Karpas-422 (cell line): Measurements from ENCODE around the gene PEX10. TPM values are rescaled to one million over a fixed set of nuclear protein-coding genes. Genes with fewer than 3 reads are reported as not detected.

ENCODE experiments used
- DNase-seq: peaks from one replicate; pipeline ENCODE4 v3.0.0-alpha.2; 2015
- H2AFZ ChIP-seq: fragments of 200-600 bp; sonication (generic); 2 replicates; pipeline ENCODE4 v1.6.1; 2014; ENCODE audit warnings: antibody characterized with exemption, low read length, mixed read lengths
- H3K27ac ChIP-seq: fragments of 200-600 bp; sonication (generic); 2 replicates; pipeline ENCODE4 v1.5.1; 2014; ENCODE audit warnings: mild to moderate bottlenecking, low read length, moderate library complexity
- H3K27me3 ChIP-seq: fragments of 200-600 bp; sonication (generic); 2 replicates; pipeline ENCODE4 v1.6.1; 2014; ENCODE audit warnings: low read length, mixed read lengths
- H3K36me3 ChIP-seq: fragments of 200-600 bp; sonication (generic); 2 replicates; pipeline ENCODE4 v1.6.1; 2014; ENCODE audit warnings: low read length, mixed read lengths; ENCODE audit not compliant: insufficient read depth
- H3K4me1 ChIP-seq: fragments of 200-600 bp; sonication (generic); 2 replicates; pipeline ENCODE4 v1.6.1; 2014; ENCODE audit warnings: mild to moderate bottlenecking, low read length, mixed read lengths
- H3K4me2 ChIP-seq: fragments of 200-600 bp; sonication (generic); 2 replicates; pipeline ENCODE4 v1.6.1; 2014; ENCODE audit warnings: low read length, low read depth, mild to moderate bottlenecking; ENCODE audit not compliant: poor library complexity, severe bottlenecking
- H3K4me3 ChIP-seq: fragments of 200-600 bp; sonication (generic); 2 replicates; pipeline ENCODE4 v1.5.1; 2014; ENCODE audit warnings: mild to moderate bottlenecking, antibody characterized with exemption, low read length, mixed read lengths
- H3K79me2 ChIP-seq: fragments of 200-600 bp; sonication (generic); 2 replicates; pipeline ENCODE4 v1.6.1; 2014; ENCODE audit warnings: mild to moderate bottlenecking, low read length, mixed read lengths
- H3K9ac ChIP-seq: fragments of 200-600 bp; sonication (generic); 2 replicates; pipeline ENCODE4 v1.6.0; 2014; ENCODE audit warnings: low read length
- H3K9me2 ChIP-seq: fragments of 200-600 bp; sonication (generic), shearing (Covaris generic); replicated peaks from 2 replicates; pipeline ENCODE4 v1.6.0; 2014; ENCODE audit warnings: mild to moderate bottlenecking, low read length, moderate library complexity; ENCODE audit not compliant: insufficient read depth
- H3K9me3 ChIP-seq: fragments of 300-700, 200-600 bp; sonication (generic); 2 replicates; pipeline ENCODE4 v1.6.1; 2014; ENCODE audit warnings: low read length, mixed read lengths
- H4K20me1 ChIP-seq: fragments of 200-600 bp; sonication (generic); 2 replicates; pipeline ENCODE4 v1.6.1; 2014; ENCODE audit warnings: mild to moderate bottlenecking, antibody characterized with exemption, low read length, low read depth; ENCODE audit not compliant: insufficient read depth
- total RNA-seq: library from RNA; depleted of rRNA; stranded (reverse); fragments of >200 nt; shearing (Covaris generic); gene quantifications from 2 replicates; pipeline ENCODE4 v1.2.3, GENCODE V29; 2014; ENCODE audit warnings: low replicate concordance

The PEX10 gene
- total RNA-seq, 1 experiment from 2014 or later = 21.4 TPM

DNA sequence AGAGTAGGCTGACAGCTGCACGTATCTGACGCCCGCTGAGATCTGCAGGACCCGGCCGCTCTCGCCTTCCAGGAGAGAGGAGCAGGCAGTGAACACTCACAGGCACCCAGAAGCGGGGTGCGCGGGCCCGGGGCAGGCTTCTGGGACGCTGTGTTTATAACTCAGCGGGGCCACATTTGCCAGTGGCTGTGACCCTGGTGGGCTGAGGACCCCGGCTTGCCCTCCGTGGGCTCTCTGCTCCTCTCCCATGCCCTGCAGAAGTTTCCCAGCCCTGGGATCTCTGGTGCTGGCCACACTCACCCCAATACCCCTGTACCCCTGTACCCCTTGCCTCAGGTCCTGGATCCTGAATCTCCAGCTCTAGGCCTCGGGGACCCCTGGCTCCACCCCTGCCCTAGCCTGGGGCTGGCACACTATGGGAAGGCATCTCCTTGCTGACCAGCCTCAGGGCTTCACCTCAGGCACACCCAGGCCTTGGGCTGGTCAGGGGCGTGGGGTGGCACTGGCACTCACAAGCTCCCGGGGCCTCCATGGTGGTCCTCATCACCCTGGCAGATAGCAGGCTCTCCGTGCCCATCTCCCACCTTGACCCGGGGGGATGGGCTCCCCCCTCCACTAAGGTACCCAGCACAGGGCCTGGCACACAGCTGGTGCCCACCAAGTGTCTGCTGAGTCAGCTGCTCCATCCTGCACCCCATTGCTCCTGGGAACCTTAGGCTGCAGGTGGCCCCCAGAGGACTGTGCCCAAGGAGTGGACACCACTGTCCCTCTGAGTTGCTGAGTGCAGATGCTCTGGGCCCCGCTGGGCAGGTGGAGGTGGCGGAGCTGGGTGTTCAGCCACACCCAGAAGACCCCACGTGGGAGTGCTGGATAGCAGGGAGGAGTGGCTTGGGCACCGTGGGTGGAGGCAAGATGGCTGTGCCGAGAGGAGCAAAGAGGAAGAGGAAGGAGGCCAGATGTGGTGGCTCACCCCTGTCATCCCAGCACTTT, 53.4 kb downstream of the PEX10 start:
- Histone ChIP-seq H3K4me2 (no peak overlapping the region), H3K4me1 (no peaks in the 10 kb centered on the region), H2AFZ (no peak overlapping the region), H3K9me2 (no peaks in the 10 kb centered on the region), H3K36me3 (no peaks in the 10 kb centered on the region), H3K9me3 (no peaks in the 10 kb centered on the region), H3K4me3 (no peak overlapping the region), H3K9ac (no peak overlapping the region), H3K79me2 (no peaks in the 10 kb centered on the region), H3K27ac (no peak overlapping the region), H3K27me3 (no peaks in the 10 kb centered on the region), H4K20me1 (no peaks in the 10 kb centered on the region)
- DNase-seq = no peak

DNA sequence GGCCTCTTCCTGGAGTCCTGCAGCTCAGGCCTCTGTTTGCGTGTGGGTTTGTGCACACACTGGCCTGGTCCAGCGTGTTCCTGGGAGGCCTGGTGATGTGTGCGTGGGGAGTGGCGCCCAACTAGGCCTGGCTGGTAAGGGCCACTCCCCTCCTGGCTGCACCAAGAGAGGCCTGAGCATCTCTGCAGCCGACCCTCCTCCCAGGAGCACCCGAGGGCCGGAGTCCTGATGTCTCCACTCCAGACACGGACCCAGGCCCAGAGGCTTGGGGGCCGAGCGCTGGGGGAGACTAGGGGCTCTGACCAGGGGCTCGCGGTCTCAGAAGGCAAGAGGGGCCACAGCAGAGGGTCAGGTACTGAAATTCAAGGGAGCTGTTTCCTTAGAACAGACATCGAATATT, 54.3 kb downstream of the PEX10 start:
- Histone ChIP-seq H3K27ac (no peak overlapping the region), H3K4me3 (no peak overlapping the region), H3K4me2 (no peak overlapping the region), H3K27me3 (no peaks in the 10 kb centered on the region), H3K9me2 (no peaks in the 10 kb centered on the region), H3K36me3 (no peaks in the 10 kb centered on the region), H3K79me2 (no peaks in the 10 kb centered on the region), H4K20me1 (no peaks in the 10 kb centered on the region), H3K9me3 (no peaks in the 10 kb centered on the region), H3K4me1 (no peaks in the 10 kb centered on the region), H3K9ac (no peak overlapping the region), H2AFZ (no peak overlapping the region)
- no peak for DNase-seq

DNA sequence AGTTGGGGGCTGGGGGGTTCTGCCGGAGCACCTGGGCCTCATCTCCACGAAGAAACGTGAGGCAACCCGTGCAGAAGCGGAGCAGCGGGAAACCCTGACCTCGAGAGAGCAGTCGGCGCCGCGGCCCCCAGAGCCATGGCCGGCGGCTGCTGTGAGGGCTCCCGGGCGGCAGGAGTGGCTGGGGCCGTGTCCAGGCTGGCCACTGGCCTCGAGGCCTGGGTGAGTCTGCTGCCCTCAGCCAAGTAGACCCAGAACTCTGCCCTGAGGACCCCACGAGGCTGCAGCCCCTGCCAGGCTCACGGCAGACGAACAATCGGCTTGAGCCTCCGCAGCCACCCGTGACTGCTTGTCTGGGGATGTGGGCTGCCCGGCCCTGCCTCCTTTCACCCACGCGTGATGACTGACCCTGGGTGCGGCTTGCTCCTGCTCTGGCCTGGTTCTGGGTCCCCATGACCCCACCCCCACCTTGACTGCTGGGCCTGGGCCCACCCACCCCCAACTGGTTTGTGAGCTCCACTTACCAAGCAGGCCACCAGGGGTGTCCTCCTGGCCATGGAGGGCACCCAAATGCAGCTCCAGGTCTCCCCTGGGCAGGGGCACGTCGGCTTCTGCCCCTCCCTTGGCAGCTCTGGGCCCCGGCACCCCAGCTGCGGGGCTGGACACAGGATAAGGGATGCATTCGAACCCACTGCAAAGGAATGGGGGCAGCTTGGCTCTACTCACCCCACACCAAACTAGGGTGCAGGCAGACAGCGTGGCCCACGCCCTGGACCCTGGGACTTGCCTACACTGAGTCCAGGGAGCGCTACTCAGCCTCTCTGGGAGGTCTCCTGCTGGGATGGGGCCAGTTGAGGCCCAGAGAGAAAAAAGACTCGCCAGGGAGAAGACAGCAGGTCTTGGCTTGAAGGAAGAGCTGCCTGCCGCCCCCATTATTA, 55.2 kb downstream of the PEX10 start:
- H3K27me3 ChIP-seq = no peaks in the 10 kb centered on the region
- no peaks in the 10 kb centered on the region for H3K9me2 ChIP-seq
- H4K20me1 ChIP-seq = no peaks in the 10 kb centered on the region
- H3K27ac ChIP-seq = no peak overlapping the region
- H3K9me3 ChIP-seq = no peaks in the 10 kb centered on the region
- no peak overlapping the region for H2AFZ ChIP-seq
- H3K4me2 ChIP-seq = no peak overlapping the region
- H3K4me1 ChIP-seq = no peaks in the 10 kb centered on the region
- H3K4me3 ChIP-seq = no peak overlapping the region
- H3K36me3 ChIP-seq = no peaks in the 10 kb centered on the region
- DNase-seq = no peak
- H3K79me2 ChIP-seq = no peaks in the 10 kb centered on the region
- H3K9ac ChIP-seq = no peak overlapping the region

DNA sequence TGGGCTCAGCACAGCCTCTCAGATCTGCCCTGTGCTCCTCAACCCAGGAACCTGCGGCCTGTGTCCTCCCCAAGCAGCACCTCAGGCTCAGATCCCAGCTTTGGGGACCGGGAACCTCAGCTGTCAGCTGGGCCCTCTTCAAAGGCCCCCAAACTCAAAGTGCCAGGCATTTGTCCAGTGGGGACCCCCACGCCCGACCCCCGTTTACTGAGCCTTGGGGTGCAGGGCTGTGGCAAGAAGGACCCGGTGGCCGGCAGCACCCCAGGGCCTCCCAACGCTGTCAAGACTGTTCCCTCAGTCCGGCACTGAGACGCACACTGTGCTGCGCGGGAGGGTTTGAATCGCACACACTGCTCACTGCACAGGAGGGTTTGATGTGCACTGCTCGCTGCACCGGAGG, 56.0 kb downstream of the PEX10 start:
- no peaks in the 10 kb centered on the region for H3K27me3 ChIP-seq
- no peaks in the 10 kb centered on the region for H3K79me2 ChIP-seq
- H3K9me2 ChIP-seq = no peaks in the 10 kb centered on the region
- H3K36me3 ChIP-seq = no peaks in the 10 kb centered on the region
- H3K9me3 ChIP-seq = no peaks in the 10 kb centered on the region
- DNase-seq = no peak
- no peaks in the 10 kb centered on the region for H3K4me1 ChIP-seq
- no peaks in the 10 kb centered on the region for H4K20me1 ChIP-seq
- no peak overlapping the region for H3K9ac ChIP-seq
- H3K4me2 ChIP-seq = no peak overlapping the region
- no peak overlapping the region for H3K4me3 ChIP-seq
- no peak overlapping the region for H2AFZ ChIP-seq
- no peak overlapping the region for H3K27ac ChIP-seq

DNA sequence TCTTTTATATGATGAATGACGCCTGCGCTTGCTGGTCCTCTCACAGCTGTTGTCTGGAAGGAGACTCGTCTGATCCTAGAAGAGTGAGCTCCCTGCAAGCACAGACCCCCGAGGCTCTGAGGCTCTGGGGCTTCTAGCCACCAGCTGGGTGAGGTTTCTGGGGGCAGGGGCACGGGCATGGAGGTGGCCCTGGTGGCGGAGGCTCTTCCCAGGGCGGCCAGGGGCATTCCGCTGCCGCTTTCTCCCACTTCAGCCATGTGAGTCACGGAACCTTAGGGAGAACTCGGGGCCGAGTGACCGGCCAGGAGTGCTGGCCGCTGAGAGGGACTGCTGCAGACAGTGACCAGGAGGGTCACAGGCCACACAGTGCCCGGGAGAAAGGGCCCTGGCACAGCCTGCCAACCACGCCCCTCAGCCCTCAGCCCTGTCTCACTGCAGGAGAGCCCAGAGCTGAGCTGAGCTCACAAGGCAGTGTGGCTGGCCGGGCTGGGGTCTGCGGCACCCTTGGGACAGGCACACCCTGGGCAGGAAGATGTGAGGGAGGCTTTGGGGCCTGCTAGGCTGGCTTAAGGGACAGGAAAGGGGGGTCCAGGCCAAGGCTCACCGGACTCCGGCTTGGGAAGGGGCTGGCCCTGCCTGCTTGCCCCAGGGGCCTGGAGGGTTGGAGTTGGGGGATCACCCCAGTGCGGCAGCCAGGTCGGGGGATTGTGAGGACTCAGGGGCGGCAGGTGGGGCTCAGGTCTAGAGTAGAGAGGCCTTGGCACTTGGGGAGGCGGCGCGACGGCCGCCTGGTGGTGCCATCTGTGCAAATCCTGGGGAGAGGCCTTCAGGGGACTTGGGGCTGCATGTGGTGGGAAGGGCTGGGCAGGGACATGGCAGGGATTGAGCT, 56.7 kb downstream of the PEX10 start:
- Histone ChIP-seq H4K20me1 (no peaks in the 10 kb centered on the region), H3K9me3 (no peaks in the 10 kb centered on the region), H3K4me1 (no peaks in the 10 kb centered on the region), H3K4me2 (no peak overlapping the region), H2AFZ (no peak overlapping the region), H3K36me3 (no peaks in the 10 kb centered on the region), H3K9ac (no peak overlapping the region), H3K27me3 (no peaks in the 10 kb centered on the region), H3K27ac (no peak overlapping the region), H3K79me2 (no peaks in the 10 kb centered on the region), H3K4me3 (no peak overlapping the region), H3K9me2 (no peaks in the 10 kb centered on the region)
- no peak for DNase-seq

DNA sequence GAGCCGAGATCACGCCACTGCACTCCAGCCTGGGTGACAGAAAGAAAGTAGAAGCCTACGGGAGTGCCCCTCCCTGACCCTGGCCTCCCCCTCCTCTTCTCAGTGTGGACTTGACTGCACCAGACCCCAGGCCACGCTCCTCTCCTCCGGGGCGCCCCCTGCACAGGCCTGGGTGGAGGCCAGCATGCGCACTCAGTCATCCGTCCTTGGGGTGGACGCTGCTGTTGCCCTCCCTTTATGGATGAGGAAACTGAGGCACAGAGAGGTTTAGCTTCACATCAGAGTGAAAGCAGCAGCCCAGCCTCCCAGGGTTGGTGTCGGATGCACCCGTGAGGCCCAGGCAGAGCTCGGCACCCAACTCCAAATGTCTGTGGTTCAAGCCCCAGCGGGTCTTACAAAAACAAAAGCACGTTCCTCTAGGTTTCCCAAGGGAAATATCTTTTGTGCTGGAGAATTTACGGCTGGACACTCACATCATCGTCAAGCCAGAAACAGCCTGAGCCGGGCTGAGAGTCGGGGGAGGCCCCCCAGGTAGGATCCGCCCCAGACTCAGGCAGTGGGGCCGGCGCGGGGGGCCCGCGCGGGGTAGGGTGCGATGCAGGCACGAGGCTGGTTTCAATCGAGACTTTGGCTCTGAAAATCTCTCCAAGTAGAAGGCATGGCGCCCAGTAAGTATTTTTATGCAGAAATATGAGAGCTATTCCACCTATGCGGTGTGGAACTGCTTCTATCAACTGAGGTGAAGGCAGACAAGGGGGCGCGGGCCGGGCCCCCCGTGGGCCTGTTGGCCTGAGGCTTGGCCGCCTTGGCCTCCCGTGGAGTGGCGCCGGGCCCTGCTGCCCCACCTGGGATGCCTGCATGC, 57.6 kb downstream of the PEX10 start:
- Histone ChIP-seq H3K9me3 (no peaks in the 10 kb centered on the region), H2AFZ (no peak overlapping the region), H4K20me1 (no peaks in the 10 kb centered on the region), H3K27ac (no peak overlapping the region), H3K4me1 (peaks cover 8% of the 10 kb centered on the region), H3K27me3 (no peaks in the 10 kb centered on the region), H3K79me2 (no peaks in the 10 kb centered on the region), H3K36me3 (no peaks in the 10 kb centered on the region), H3K4me2 (no peak overlapping the region), H3K9ac (no peak overlapping the region), H3K4me3 (no peak overlapping the region), H3K9me2 (no peaks in the 10 kb centered on the region)
- no peak for DNase-seq
